CD4-positive, alpha-beta T cell (primary cell): Measurements from ENCODE around the gene FMNL2. TPM values are rescaled to one million over a fixed set of nuclear protein-coding genes. Genes with fewer than 3 reads are reported as not detected.

ENCODE experiments used
- ATAC-seq: fragments of 200-7000 bp; cut with Tn5 transposase; one replicate; pipeline ENCODE4 v1.10.0; 2022; ENCODE audit warnings: mild to moderate bottlenecking; ENCODE audit not compliant: poor library complexity
- CTCF ChIA-PET: fragments of 350-600 bp; sonication (Branson Sonifier 250); formaldehyde crosslinking; loops from one replicate; lab custom pipeline; 2021; ENCODE audit warnings: antibody characterized with exemption, inconsistent platforms; lab: Charles Lee
- POLR2A ChIA-PET: fragments of 350-600 bp; sonication (Branson Sonifier 250); formaldehyde crosslinking; loops from one replicate; lab custom pipeline; 2021; ENCODE audit warnings: antibody characterized with exemption, inconsistent platforms; lab: Charles Lee
- DNase-seq, 14 experiments: peaks; one replicate each; pipeline ENCODE4 v3.0.0-alpha.2; 2013 to 2020; ENCODE audit warnings: mixed read lengths in 2 of 14
- H3K27ac ChIP-seq, 2 donors: one replicate each; pipeline versions ENCODE4 v1.5.1 to v1.7.0; 2013; ENCODE audit warnings: low read length in 2 of 2, low read depth in 1 of 2, mild to moderate bottlenecking in 1 of 2
- H3K27me3 ChIP-seq, 2 experiments: 1 replicate in 1 of 2; 2 replicates in 1 of 2; pipeline versions ENCODE4 v1.6.1 to v1.7.0; 2013; ENCODE audit warnings: low read length in 2 of 2, control low read depth in 1 of 2, mild to moderate bottlenecking in 1 of 2, moderate library complexity in 1 of 2; ENCODE audit not compliant: insufficient read depth in 2 of 2, control insufficient read depth in 1 of 2
- H3K36me3 ChIP-seq: one replicate; pipeline ENCODE4 v1.6.1; 2013; ENCODE audit warnings: low read length, control low read depth; ENCODE audit not compliant: insufficient read depth
- H3K4me1 ChIP-seq: one replicate; pipeline ENCODE4 v1.6.1; 2013; ENCODE audit warnings: low read length, control low read depth; ENCODE audit not compliant: insufficient read depth
- H3K4me3 ChIP-seq: one replicate; pipeline ENCODE4 v1.5.1; 2013; ENCODE audit warnings: mild to moderate bottlenecking, low read length, moderate library complexity
- H3K9me3 ChIP-seq, 2 experiments: 1 replicate in 1 of 2; 2 replicates in 1 of 2; pipeline versions ENCODE4 v1.6.1 to v1.7.0; 2013; ENCODE audit warnings: low read length in 2 of 2, mild to moderate bottlenecking in 2 of 2, control low read depth in 1 of 2, moderate library complexity in 1 of 2; ENCODE audit not compliant: control insufficient read depth in 1 of 2, insufficient read depth in 1 of 2
- H3K27ac Mint-ChIP-seq: one replicate; pipeline ENCODE4 v1.8.0; 2020; ENCODE audit warnings: mixed read lengths
- H3K27me3 Mint-ChIP-seq: one replicate; pipeline ENCODE4 v1.8.0; 2021; ENCODE audit warnings: mixed read lengths
- H3K36me3 Mint-ChIP-seq: one replicate; pipeline ENCODE4 v1.8.0; 2021; ENCODE audit warnings: low read depth, mixed read lengths
- H3K4me1 Mint-ChIP-seq: one replicate; pipeline ENCODE4 v1.8.0; 2021; ENCODE audit warnings: low read depth, mixed read lengths
- H3K4me3 Mint-ChIP-seq: one replicate; pipeline ENCODE4 v1.8.0; 2020; ENCODE audit warnings: mild to moderate bottlenecking, mixed read lengths
- H3K9me3 Mint-ChIP-seq: one replicate; pipeline ENCODE4 v1.8.0; 2020; ENCODE audit warnings: mixed read lengths
- intact Hi-C, 2 experiments: fragments of 100-400 bp; cut with DNase I in 1 of 2; cut with micrococcal nuclease in 1 of 2; formaldehyde crosslinking; loops; one replicate each; pipeline versions ENCODE4 v1.15.1 to v1.9.0; 2023 to 2025; cut with DNase I, micrococcal nuclease
- total RNA-seq, 174 experiments: library from RNA in 2 of 174; stranded (reverse) in 2 of 174; gene quantifications; one replicate each; pipeline ENCODE4 v1.2.3 and lab custom pipeline; 2021 to 2026
- TF ChIP-seq, protein P1 (sequence below): fragments of 200-600 bp; IDR thresholded peaks from one replicate; pipeline ENCODE4 v1.8.0; 2022; ENCODE audit warnings: antibody characterized with exemption, mild to moderate bottlenecking

FMNL2 gene
- total RNA-seq, 2 experiments from 2014 or later, result 0.30 to 0.31 TPM

GRCh38 chr2:152493417-152493816 lies 158.4 kb downstream of the FMNL2 start:
- Mint-ChIP-seq H3K4me1 (no peaks in the 10 kb centered on the region), H3K27me3 (peaks cover 37% of the 10 kb centered on the region), H3K36me3 (no peaks in the 10 kb centered on the region), H3K4me3 (no peak overlapping the region), H3K27ac (no peak overlapping the region), H3K9me3 (no peaks in the 10 kb centered on the region)
- POLR2A ChIA-PET, result no interaction called here
- Histone ChIP-seq H3K27me3 (peaks cover 0 to 3% of the 10 kb centered on the region in 2 experiments), H3K36me3 (no peaks in the 10 kb centered on the region), H3K9me3 (no peaks in the 10 kb centered on the region), H3K27ac (no peak overlapping the region), H3K4me1 (no peaks in the 10 kb centered on the region), H3K4me3 (no peak overlapping the region)
- TF ChIP-seq, protein P1, sequence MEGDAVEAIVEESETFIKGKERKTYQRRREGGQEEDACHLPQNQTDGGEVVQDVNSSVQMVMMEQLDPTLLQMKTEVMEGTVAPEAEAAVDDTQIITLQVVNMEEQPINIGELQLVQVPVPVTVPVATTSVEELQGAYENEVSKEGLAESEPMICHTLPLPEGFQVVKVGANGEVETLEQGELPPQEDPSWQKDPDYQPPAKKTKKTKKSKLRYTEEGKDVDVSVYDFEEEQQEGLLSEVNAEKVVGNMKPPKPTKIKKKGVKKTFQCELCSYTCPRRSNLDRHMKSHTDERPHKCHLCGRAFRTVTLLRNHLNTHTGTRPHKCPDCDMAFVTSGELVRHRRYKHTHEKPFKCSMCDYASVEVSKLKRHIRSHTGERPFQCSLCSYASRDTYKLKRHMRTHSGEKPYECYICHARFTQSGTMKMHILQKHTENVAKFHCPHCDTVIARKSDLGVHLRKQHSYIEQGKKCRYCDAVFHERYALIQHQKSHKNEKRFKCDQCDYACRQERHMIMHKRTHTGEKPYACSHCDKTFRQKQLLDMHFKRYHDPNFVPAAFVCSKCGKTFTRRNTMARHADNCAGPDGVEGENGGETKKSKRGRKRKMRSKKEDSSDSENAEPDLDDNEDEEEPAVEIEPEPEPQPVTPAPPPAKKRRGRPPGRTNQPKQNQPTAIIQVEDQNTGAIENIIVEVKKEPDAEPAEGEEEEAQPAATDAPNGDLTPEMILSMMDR, result no peak
- intact Hi-C loops, result no loop called here
- CTCF ChIA-PET, result no interaction called here
- DNase-seq, result peak in 1 of 14 experiments; percentile 5
- no peak for ATAC-seq

GRCh38 chr2:152493945-152494528 lies 159.1 kb downstream of the FMNL2 start:
- no peak for ATAC-seq
- Mint-ChIP-seq H3K27me3 (peaks cover 37% of the 10 kb centered on the region), H3K9me3 (no peaks in the 10 kb centered on the region)

GRCh38 chr2:152496371-152496770 lies 161.4 kb downstream of the FMNL2 start:
- ATAC-seq, result no peak
- POLR2A ChIA-PET, result no interaction called here

More at GRCh38 chr2:152493945-152494528, 159.1 kb downstream of the FMNL2 start:
- H3K27ac ChIP-seq, result no peak overlapping the region
- H3K27ac Mint-ChIP-seq, result no peak overlapping the region
- no peaks in the 10 kb centered on the region for H3K36me3 Mint-ChIP-seq
- H3K9me3 ChIP-seq, result no peaks in the 10 kb centered on the region
- intact Hi-C loops, result no loop called here
- POLR2A ChIA-PET, result no interaction called here
- no peak overlapping the region for H3K4me3 ChIP-seq
- no peak for DNase-seq
- peaks cover 0 to 3% of the 10 kb centered on the region in 2 experiments for H3K27me3 ChIP-seq
- no peaks in the 10 kb centered on the region for H3K36me3 ChIP-seq
- H3K4me1 Mint-ChIP-seq, result no peaks in the 10 kb centered on the region
- CTCF ChIA-PET, result no interaction called here
- H3K4me1 ChIP-seq, result no peaks in the 10 kb centered on the region
- TF ChIP-seq, protein P1, result no peak
- H3K4me3 Mint-ChIP-seq, result no peak overlapping the region

More at GRCh38 chr2:152496371-152496770, 161.4 kb downstream of the FMNL2 start:
- intact Hi-C loops, result no loop called here
- Mint-ChIP-seq H3K4me1 (no peaks in the 10 kb centered on the region), H3K9me3 (no peaks in the 10 kb centered on the region), H3K36me3 (no peaks in the 10 kb centered on the region), H3K4me3 (no peak overlapping the region), H3K27ac (no peak overlapping the region), H3K27me3 (peaks cover 35% of the 10 kb centered on the region)
- H3K36me3 ChIP-seq, result no peaks in the 10 kb centered on the region
- no peak for DNase-seq
- no peak overlapping the region for H3K27ac ChIP-seq
- no peak overlapping the region for H3K4me3 ChIP-seq
- CTCF ChIA-PET, result no interaction called here
- H3K27me3 ChIP-seq, result peaks cover 0 to 3% of the 10 kb centered on the region in 2 experiments
- TF ChIP-seq, protein P1, result no peak
- H3K4me1 ChIP-seq, result no peaks in the 10 kb centered on the region
- H3K9me3 ChIP-seq, result no peaks in the 10 kb centered on the region
